Measurements from ENCODE around the gene DLL3.

The DLL3 gene

GRCh38 chr19:39533791-39534190, 35.0 kb downstream of the DLL3 start:
- in situ Hi-C loops (cut with HindIII; ENCODE audit: low pct_ligation_motif_present, low sequenced_read_pairs), result no loop called here
- DNase-seq, result no peak
- Histone ChIP-seq H3K27me3 (replicated peaks) (no peaks in the 10 kb centered on the region), H3K36me3 (replicated peaks) (no peaks in the 10 kb centered on the region), H3K27ac (no peak overlapping the region), H3K4me3 (ENCODE audit: low read depth, low read length) (no peak overlapping the region)
- no peak for TF ChIP-seq CTCF (IDR thresholded peaks at IDR 0.05; ENCODE audit: low read depth, low read length, missing control alignments)

GRCh38 chr19:39539165-39539517, 40.4 kb downstream of the DLL3 start:
- Histone ChIP-seq H3K4me3 (ENCODE audit: low read depth, low read length) (peak overlapping the region; percentile 86), H3K27me3 (replicated peaks) (no peaks in the 10 kb centered on the region), H3K36me3 (replicated peaks) (no peaks in the 10 kb centered on the region), H3K27ac (peak overlapping the region; percentile 60)
- in situ Hi-C loops (cut with HindIII; ENCODE audit: low pct_ligation_motif_present, low sequenced_read_pairs), result no loop called here
- DNase-seq, result no peak
- no peak for TF ChIP-seq CTCF (IDR thresholded peaks at IDR 0.05; ENCODE audit: low read depth, low read length, missing control alignments)

- Histone ChIP-seq H3K36me3 (replicated peaks) (no peaks in the 10 kb centered on the region), H3K4me3 (ENCODE audit: low read depth, low read length) (peak within 1 kb of the TSS; percentile 86), H3K27me3 (replicated peaks) (no peaks in the 10 kb centered on the region), H3K27ac (peak within 1 kb of the TSS; percentile 60)
- DNase-seq, result peak; percentile 87
- in situ Hi-C loops (cut with HindIII; ENCODE audit: low pct_ligation_motif_present, low sequenced_read_pairs), result no loop called here
- TF ChIP-seq CTCF (IDR thresholded peaks at IDR 0.05; ENCODE audit: low read depth, low read length, missing control alignments), result peak; percentile 88
These were observed 41.0 kb downstream of the DLL3 start, which contains the start of gene EID2 for GRCh38 chr19:39539518-39540332. EID2 (minus strand) TSS chr19:39540161; CDS start chr19:39540079, 82 bp downstream.

GRCh38 chr19:39540333-39540673, 41.6 kb downstream of the DLL3 start:
- no peak for TF ChIP-seq CTCF (IDR thresholded peaks at IDR 0.05; ENCODE audit: low read depth, low read length, missing control alignments)
- H3K4me3 ChIP-seq (ENCODE audit: low read depth, low read length), result peak overlapping the region; percentile 17
- no peaks in the 10 kb centered on the region for H3K36me3 ChIP-seq (replicated peaks)
- no peaks in the 10 kb centered on the region for H3K27me3 ChIP-seq (replicated peaks)
- in situ Hi-C loops (cut with HindIII; ENCODE audit: low pct_ligation_motif_present, low sequenced_read_pairs), result no loop called here
- no peak for DNase-seq
- H3K27ac ChIP-seq, result no peak overlapping the region

- no peak for DNase-seq
- no peaks in the 10 kb centered on the region for H3K36me3 ChIP-seq (replicated peaks)
- H3K27me3 ChIP-seq (replicated peaks), result no peaks in the 10 kb centered on the region
- H3K4me3 ChIP-seq (ENCODE audit: low read depth, low read length), result no peak overlapping the region
- in situ Hi-C loops (cut with HindIII; ENCODE audit: low pct_ligation_motif_present, low sequenced_read_pairs), result no loop called here
- no peak for TF ChIP-seq CTCF (IDR thresholded peaks at IDR 0.05; ENCODE audit: low read depth, low read length, missing control alignments)
- H3K27ac ChIP-seq, result no peak overlapping the region
These were observed 43.5 kb downstream of the DLL3 start for GRCh38 chr19:39542206-39542605.

GRCh38 chr19:39543477-39543857, 44.7 kb downstream of the DLL3 start:
- no peak for TF ChIP-seq CTCF (IDR thresholded peaks at IDR 0.05; ENCODE audit: low read depth, low read length, missing control alignments)
- H3K27me3 ChIP-seq (replicated peaks), result no peaks in the 10 kb centered on the region
- H3K36me3 ChIP-seq (replicated peaks), result no peaks in the 10 kb centered on the region
- no peak for DNase-seq
- in situ Hi-C loops (cut with HindIII; ENCODE audit: low pct_ligation_motif_present, low sequenced_read_pairs), result no loop called here
- no peak overlapping the region for H3K27ac ChIP-seq
- H3K4me3 ChIP-seq (ENCODE audit: low read depth, low read length), result no peak overlapping the region

Measured in brain microvascular endothelial cell (primary cell).